ENCODE measurements around the gene NTNG2.

DNA sequence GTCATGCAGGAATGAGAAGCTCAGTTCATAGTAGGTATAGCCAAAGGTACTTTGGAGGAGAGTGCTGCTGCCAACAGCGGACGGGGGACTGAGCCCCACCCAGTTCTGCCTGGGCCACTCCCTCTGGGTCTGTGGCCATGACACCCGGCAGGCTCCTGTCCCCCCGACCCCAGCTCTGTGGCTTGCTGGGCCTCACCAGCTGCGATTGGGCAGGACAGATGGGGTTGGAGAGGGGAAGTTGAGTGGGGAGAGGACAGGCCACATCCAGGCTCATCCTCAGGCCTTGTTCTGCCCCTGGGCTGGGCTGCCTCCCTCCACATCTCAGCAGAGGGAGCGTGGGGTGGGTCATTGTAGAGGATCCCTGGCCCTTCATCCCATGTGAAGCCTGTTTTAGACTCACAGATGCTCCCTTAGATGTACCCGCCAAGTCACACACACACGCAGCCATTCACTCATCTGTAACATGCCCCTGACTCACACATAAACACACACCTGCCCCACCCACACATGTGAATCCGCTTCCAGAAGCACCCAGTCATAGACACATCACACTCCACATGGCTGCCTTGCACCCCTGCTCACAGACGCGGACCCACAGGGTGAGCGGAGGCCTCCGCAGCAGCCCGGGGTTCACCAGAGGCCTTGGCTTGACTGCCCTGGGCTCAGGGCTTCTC, 48.8 kb downstream of the NTNG2 start:
- TF ChIP-seq, protein P1, sequence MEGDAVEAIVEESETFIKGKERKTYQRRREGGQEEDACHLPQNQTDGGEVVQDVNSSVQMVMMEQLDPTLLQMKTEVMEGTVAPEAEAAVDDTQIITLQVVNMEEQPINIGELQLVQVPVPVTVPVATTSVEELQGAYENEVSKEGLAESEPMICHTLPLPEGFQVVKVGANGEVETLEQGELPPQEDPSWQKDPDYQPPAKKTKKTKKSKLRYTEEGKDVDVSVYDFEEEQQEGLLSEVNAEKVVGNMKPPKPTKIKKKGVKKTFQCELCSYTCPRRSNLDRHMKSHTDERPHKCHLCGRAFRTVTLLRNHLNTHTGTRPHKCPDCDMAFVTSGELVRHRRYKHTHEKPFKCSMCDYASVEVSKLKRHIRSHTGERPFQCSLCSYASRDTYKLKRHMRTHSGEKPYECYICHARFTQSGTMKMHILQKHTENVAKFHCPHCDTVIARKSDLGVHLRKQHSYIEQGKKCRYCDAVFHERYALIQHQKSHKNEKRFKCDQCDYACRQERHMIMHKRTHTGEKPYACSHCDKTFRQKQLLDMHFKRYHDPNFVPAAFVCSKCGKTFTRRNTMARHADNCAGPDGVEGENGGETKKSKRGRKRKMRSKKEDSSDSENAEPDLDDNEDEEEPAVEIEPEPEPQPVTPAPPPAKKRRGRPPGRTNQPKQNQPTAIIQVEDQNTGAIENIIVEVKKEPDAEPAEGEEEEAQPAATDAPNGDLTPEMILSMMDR (conservative IDR thresholded peaks at IDR 0.05; ENCODE audit: low read length): no peak
- TF ChIP-seq EZH2phosphoT487 (IDR thresholded peaks at IDR 0.05; ENCODE audit: borderline replicate concordance): no peak

All from Loucy (cell line).